C1 segment of cervical spinal cord (tissue), 14 donors: ENCODE results near the gene UTF1.
"Not testable (repeated sequence)": the region's sequence is repeated elsewhere in the genome, so short reads cannot be mapped to it uniquely, and the experiment has no call there.

Experiments
- DNase-seq, 14 donors: peaks; one replicate each; lab custom pipeline; 2025; lab: John Stamatoyannopoulos, UW

UTF1 gene

DNA sequence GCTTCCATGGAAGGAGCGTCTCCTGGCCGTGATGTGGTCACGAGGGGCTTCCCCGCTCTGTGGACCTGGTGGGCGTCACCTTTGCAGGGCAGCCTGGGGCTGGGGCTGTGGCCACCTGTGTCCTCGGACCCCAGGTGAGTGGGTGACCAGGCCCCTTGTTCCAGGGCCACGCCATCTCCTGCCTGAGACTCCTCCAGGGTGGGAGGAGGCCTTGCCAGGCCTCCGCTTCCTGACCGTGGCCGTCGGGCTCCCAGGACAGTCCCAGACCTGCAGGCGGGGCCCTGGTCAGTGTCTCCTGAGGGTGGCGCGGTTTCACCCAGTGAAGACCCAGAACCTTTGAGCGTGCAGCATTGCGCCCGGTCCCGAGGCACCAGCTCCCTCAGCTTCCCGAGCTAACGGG lies 20.4 kb upstream of the UTF1 start:
- no peak for DNase-seq

DNA sequence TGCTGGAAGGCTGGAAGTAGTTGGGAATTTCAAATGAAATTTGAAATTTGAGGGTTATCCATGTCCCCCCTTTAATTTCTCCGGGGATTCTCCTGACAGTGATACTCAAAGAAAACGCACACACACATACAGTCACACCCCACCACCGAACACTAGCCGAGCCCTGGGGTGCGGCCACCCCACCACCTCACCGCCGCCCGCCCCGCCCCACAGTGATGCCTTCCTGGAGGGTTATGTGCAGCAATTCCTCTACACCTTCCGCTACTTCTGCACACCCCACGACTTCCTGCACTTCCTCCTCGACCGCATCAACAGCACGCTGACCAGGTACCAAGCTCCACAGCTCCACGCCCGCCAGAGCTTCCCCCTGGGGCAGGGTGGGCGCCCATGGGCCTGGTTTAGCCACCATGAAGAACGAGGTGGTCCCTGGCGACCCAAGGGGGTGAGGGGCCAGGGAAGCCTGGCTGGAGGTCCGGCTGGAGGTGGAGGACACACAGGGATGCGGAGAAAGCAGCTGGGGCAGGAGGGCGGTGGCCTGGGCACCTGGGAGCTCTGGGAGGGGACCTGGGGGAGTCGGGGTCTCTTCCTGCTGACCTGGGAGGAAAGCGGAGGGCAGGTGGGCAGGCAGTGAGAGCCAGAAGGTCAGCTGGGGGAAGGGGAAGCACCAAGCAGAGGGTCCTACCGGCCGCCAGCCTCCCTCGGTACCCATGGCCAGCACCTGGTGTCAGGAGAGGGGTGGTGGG lies 19.4 kb upstream of the UTF1 start:
- no peak for DNase-seq

- DNase-seq, result no peak
Observed at GRCh38 chr10:133211141-133211830, 18.7 kb upstream of the UTF1 start.

- no peak for DNase-seq
Observed at GRCh38 chr10:133211959-133212852, 17.8 kb upstream of the UTF1 start.

DNA sequence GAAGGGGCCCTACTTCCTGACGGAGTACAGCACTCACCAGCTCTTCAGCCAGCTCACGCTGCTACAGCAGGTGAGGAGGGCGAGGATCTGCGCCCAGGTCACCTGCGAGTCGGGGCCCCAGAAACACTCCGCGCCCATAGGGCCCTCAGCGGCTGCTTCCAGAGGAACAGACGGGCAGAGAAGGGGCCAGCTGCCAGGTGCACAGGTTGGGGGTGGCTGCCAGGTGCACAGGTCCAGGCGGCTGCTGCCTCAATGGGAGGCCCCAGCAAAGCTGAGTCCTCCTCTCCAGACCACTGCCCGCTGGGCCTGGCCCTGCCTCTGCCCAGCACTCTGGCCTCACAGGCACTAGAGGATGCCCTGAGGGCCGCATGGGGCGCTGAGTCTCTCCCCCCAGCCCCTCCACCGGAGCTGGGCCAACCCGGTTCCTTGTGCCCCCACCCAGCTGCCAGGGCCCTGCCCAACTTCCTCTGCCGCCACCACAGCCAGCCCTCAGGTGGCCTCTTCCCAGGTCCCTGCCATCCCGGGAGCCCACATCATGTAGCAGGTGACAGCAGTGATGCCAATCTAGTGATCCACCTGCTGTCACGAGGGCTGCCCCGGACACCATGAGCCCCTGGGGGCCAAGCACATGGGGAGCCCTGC lies 17.0 kb upstream of the UTF1 start:
- peak in 1 of 14 donors; percentile 36 for DNase-seq

DNA sequence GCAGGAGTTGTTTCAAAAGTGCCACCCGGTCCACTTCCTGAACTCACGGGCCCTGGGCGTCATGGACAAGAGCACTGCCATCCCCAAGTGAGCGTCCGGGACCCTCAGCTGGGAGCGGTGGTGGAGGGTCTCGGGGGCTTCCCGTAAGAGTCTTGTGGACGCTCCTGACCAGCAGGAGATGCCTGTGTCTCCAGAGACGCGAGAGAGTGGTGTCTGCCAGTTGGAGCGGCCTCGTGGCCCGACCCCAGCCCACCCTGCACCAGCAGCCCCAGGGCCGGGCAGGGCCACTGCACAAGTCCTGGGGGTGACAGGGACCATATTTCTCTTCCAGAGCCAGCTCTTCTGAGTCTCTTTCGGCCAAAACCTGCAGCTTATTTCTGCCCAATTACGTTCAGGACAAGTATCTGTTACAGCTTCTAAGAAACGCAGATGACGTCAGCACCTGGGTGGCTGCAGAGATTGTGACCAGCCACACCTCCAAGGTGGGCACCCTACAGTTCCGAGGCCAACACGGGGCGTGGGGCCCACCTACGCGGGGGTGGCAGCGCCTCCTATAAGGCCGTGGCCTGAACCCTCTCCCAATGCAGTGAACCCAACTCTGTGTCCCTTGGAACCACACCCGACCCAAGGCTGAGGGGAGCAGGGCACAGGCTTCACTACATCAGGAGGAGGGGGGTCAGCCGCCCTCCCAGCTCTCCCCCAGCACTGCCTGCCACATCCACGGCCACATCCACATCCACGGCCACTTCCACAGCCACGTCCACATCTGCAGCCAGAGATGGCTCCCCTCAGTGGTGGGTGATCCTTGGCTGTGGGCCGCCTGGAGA lies 16.2 kb upstream of the UTF1 start:
- DNase-seq, result no peak

DNA sequence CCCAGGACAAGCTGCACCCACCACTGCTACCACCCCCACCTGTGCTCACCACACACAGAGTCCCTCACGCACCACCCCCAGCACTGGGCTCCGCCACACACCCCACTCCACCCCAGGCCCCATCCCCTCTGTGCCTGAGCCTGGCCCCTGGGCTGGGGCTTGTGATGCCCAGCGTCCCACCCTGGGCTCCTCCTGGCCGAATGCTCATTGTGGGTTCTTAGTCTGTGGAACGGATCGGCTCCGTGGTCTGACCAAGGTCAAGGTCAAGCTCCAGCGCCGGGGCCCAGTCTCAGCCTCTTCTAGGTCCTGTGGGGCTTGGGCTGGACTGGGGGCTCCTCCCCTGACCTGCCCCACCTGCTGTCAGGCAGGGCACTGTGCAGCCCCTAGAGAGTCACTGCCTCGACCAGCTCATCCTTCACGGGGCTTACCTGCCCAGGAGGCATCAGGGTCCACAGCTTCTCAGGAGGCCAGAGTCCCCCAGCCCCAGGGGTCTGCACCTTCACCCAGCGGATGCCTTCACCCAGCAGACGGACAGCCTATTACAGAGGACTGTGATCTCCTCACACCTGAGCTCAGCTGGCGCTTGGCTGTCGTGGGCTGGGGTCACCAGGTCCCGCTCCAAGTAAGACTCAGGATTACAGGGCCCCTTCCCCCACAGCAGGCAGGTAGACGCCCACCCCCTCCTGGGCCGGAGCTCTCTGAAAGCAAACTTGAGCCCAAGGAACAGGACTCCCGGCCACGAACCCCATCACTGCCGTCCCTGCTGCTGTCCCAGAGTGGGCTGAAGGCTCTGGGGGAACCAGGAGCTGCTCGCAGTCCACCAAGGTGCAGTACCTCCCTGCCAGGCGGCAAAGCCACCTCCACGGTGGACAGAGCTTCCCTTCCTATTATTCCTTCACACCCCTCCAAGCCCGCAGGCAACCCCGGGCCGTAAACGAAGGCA lies 15.3 kb upstream of the UTF1 start:
- no peak for DNase-seq

- DNase-seq, result no peak
Observed at GRCh38 chr10:133215586-133215985, 14.4 kb upstream of the UTF1 start.

DNA sequence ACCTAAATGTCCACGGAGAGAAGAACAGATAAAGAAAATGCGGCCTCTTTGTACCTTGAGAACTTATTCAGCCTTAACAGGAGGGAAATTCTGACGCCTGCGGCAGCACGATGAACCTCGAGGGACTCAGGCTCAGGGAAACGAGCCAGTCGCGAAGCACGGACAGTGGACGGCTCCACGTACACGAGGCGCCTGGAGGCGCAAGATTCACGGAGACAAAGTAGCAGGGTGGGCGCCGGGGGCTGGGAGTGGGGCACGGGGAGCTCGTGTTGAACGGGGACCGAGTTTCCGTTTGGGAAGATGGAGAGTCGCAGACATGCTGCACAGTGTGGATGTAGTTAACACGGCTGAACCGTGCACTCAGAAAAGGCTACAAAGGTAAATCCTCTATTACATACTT lies 13.2 kb upstream of the UTF1 start:
- DNase-seq, result no peak

DNA sequence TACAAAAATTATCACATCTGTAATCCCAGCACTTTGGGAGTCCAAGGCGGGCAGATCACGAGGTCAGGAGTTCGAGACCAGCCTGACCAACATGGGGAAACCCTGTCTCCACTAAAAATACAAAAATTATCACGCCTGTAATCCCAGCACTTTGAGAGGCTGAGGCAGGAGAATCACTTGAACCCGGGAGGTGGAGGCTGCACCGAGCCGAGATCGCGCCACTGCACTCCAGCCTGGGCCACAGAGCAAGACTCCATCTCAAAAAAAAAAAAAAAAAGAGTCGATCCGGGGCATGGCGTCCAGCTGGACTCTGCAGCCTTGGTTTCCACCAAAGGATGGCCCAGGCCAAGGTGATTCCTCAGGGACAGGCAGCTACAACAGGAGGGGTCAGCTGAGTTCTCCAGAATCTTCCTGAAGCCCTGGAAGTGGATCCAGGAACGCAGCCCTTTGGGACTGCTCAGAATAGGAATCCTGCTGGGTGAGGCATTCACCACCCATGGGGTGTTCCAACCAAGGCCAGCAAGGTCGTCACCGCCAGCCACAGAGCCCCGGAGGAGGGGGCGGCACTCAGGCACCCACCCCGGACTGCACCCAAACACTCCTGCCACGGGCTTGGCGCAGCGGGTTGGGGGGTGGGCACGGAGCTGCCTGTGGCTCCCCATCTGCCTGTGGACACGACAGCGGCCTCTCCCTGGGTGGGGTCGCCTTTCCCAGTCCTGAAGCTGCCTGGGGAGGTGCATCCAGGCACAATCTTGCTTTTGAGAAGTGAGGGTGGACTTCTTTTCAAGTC lies 12.0 kb upstream of the UTF1 start:
- no peak for DNase-seq

- no peak for DNase-seq
Observed at GRCh38 chr10:133218891-133219290, 11.1 kb upstream of the UTF1 start.

DNA sequence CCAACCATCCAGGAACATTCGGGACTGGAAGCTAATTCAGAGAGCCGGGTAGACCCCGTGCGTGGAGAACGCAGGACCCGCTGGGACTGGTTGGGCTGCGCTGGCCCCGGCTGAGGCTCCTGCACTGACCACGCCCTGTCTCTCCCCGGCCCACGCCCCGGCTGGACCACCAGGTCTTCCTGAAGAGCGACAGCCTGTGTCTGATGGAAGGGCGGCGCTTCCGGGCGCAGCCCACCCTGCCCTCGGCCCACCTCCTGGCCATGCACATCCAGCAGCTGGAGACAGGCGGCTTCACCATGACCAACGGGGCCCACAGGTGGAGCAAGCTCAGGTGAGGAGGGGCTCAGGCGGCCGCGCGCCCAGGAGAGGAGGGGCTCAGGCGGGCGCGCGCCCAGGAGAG lies 10.2 kb upstream of the UTF1 start:
- DNase-seq, result no peak

GRCh38 chr10:133221331-133221730 lies 8.7 kb upstream of the UTF1 start:
- no peak for DNase-seq

DNA sequence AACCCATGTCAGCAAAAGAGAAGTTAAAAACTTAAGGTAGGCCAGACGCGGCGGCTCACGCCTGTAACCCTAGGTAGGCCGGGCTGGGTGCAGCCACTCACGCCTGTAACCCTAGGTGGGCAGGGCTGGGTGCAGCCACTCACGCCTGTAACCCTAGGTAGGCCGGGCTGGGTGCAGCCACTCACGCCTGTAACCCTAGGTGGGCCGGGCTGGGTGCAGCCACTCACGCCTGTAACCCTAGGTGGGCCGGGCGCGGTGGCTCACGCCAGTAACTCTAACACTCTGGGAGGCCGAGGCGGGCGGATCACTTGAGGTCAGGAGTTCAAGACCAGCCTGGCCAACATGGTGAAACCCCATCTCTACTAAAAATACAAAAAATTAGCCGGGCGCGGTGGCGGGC lies 8.3 kb upstream of the UTF1 start:
- not testable (repeated sequence) for DNase-seq

- no peak for DNase-seq
Observed at GRCh38 chr10:133224076-133224475, 5.9 kb upstream of the UTF1 start.

GRCh38 chr10:133224756-133225372 lies 5.2 kb upstream of the UTF1 start:
- peak in 2 of 14 donors; percentile 31 to 44 for DNase-seq

DNA sequence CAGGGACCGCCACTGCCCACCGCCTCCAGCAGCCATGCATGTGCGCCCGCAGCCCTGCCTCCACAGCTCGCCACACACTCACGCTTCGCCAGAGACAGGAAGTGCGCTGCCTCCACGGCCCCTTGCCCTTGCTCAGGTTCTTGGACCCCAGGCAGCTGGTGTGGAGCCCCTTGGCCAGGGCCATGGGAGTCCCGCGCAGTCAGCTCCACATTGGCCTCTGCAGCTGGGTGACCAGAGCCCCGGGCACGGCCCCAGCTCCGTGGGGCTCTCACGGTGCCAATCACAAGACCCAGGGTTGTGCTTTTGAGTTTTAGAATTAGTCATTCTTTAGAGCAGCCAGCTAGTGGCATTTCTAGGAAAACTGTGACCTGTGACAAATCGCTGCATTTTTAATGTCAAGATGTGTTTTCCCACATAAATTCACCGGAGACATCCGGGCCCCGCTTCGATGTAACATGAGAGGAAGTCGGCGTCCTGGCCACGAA lies 4.3 kb upstream of the UTF1 start:
- DNase-seq, result peak in 5 of 14 donors; percentile 19 to 66 (median 38)

DNA sequence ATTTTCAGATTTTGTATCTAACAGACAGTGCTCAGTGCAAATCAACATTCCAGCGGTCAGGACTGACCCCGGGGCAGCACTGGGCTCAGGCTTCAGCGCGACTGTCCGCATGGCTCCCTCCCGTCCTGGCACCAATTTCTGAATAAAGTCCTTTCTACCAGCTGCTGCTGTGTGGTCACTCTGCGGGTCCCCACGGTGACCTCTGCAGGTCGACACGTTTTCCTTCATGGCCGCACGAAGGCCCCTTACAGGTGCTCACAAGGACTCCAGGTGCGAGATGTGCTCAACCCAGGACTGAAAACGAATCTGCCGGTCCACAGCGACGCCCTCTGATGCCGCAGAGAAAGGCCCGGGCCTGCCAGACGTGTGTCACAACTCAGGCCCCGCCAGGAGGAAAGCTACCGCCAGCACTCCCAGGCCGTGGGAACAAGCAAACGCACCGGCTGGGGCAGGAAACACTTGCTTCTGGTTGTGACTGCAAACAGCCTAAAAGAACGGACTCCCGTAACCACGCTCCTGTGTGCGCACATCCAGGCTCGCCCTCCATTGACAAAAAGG lies 3.7 kb upstream of the UTF1 start:
- peak in 1 of 14 donors; percentile 30 for DNase-seq
